ENCODE data around the gene PPARA.

GRCh38 chr22:46145361-46145851 lies 4.9 kb upstream of the PPARA start:
- TF ChIP-seq, protein P1, sequence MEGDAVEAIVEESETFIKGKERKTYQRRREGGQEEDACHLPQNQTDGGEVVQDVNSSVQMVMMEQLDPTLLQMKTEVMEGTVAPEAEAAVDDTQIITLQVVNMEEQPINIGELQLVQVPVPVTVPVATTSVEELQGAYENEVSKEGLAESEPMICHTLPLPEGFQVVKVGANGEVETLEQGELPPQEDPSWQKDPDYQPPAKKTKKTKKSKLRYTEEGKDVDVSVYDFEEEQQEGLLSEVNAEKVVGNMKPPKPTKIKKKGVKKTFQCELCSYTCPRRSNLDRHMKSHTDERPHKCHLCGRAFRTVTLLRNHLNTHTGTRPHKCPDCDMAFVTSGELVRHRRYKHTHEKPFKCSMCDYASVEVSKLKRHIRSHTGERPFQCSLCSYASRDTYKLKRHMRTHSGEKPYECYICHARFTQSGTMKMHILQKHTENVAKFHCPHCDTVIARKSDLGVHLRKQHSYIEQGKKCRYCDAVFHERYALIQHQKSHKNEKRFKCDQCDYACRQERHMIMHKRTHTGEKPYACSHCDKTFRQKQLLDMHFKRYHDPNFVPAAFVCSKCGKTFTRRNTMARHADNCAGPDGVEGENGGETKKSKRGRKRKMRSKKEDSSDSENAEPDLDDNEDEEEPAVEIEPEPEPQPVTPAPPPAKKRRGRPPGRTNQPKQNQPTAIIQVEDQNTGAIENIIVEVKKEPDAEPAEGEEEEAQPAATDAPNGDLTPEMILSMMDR (conservative IDR thresholded peaks at IDR 0.05; ENCODE audit: low read length): no peak
- no peak for TF ChIP-seq EZH2phosphoT487 (IDR thresholded peaks at IDR 0.05; ENCODE audit: borderline replicate concordance, low read depth, low read length)
